PC-3 (cell line): ENCODE results near the gene MTMR8. TPM values are rescaled to one million over a fixed set of nuclear protein-coding genes. Genes with fewer than 3 reads are reported as not detected.

Experiments used
- ATAC-seq: fragments of 200-7000 bp; cut with Tn5 transposase; 2 replicates; pipeline ENCODE4 v1.9.1; 2020; ENCODE audit warnings: mild to moderate bottlenecking, moderate library complexity
- BruUV-seq: library from RNA; stranded (reverse); fragments of 400-500 nt; replicated peaks from 2 replicates; lab custom pipeline; 2021; lab: Mats Ljungman, UMichigan
- CTCF ChIA-PET: fragments of 300-600 bp; sonication (Branson Sonifier 250); formaldehyde crosslinking; loops from one replicate; lab custom pipeline; 2022; ENCODE audit warnings: antibody characterized with exemption; lab: Charles Lee
- POLR2A ChIA-PET: fragments of 300-600 bp; sonication (Branson Sonifier 250); formaldehyde crosslinking; loops from one replicate; lab custom pipeline; 2022; ENCODE audit warnings: antibody characterized with exemption; ENCODE audit not compliant: unreplicated experiment; lab: Charles Lee
- DNase-seq: peaks from one replicate; pipeline ENCODE4 v3.0.0-alpha.2; 2015
- H2AFZ ChIP-seq: fragments of 300-600 bp; sonication (generic); 2 replicates; pipeline ENCODE4 v1.6.0; 2016; ENCODE audit warnings: antibody characterized with exemption, low read length
- H3F3A ChIP-seq: fragments of 300-600 bp; sonication (generic); one replicate; pipeline ENCODE4 v1.6.0; 2017; ENCODE audit warnings: antibody characterized with exemption, low read length, control low read depth, mild to moderate bottlenecking; ENCODE audit not compliant: unreplicated experiment
- H3K27ac ChIP-seq: fragments of 300-600 bp; sonication (generic); 2 replicates; pipeline ENCODE4 v1.5.1; 2016; ENCODE audit warnings: mild to moderate bottlenecking, low read length
- H3K27me3 ChIP-seq: fragments of 300-600 bp; sonication (generic); 2 replicates; pipeline ENCODE4 v1.6.1; 2016; ENCODE audit warnings: low read length, mixed read lengths
- H3K36me3 ChIP-seq: fragments of 300-600 bp; sonication (generic); 2 replicates; pipeline ENCODE4 v1.6.1; 2016; ENCODE audit warnings: low read depth, mixed run types, low read length, mixed read lengths
- H3K4me1 ChIP-seq: fragments of 300-600 bp; sonication (generic); 2 replicates; pipeline ENCODE4 v1.5.1; 2016; ENCODE audit warnings: low read length; ENCODE audit not compliant: insufficient read depth
- H3K4me2 ChIP-seq: fragments of 300-600 bp; sonication (generic); 2 replicates; pipeline ENCODE4 v1.6.0; 2016; ENCODE audit warnings: low read length
- H3K4me3 ChIP-seq: fragments of 300-600 bp; sonication (generic); 2 replicates; pipeline ENCODE4 v1.5.1; 2016; ENCODE audit warnings: mild to moderate bottlenecking, low read length, mixed read lengths
- H3K79me2 ChIP-seq: fragments of 300-600 bp; sonication (generic); 2 replicates; pipeline ENCODE4 v1.6.1; 2017; ENCODE audit warnings: low read length, mixed read lengths
- H3K9ac ChIP-seq: fragments of 300-600 bp; sonication (generic); 2 replicates; pipeline ENCODE4 v1.6.0; 2016; ENCODE audit warnings: mild to moderate bottlenecking, low read length
- H3K9me2 ChIP-seq: fragments of 300-600 bp; sonication (generic); replicated peaks from 2 replicates; pipeline ENCODE4 v1.6.1; 2016; ENCODE audit warnings: mixed run types, low read length, mixed read lengths
- H3K9me3 ChIP-seq: fragments of 300-600 bp; sonication (generic); 2 replicates; pipeline ENCODE4 v1.6.1; 2016; ENCODE audit warnings: low read length, mixed read lengths
- H4K20me1 ChIP-seq: fragments of 300-600 bp; sonication (generic); 2 replicates; pipeline ENCODE4 v1.6.1; 2016; ENCODE audit warnings: low read length, mixed read lengths
- EZH2 ChIP-seq: fragments of 300-600 bp; sonication (generic); IDR thresholded peaks from one replicate; pipeline ENCODE4 v1.6.1; 2017; ENCODE audit warnings: antibody characterized with exemption, mild to moderate bottlenecking, low read length; ENCODE audit not compliant: unreplicated experiment
- EZH2phosphoT487 ChIP-seq: fragments of 300-600 bp; sonication (generic); IDR thresholded peaks from 2 replicates; pipeline ENCODE4 v1.6.1; 2018; ENCODE audit warnings: mild to moderate bottlenecking, antibody characterized with exemption, low read length, borderline replicate concordance
- intact Hi-C: fragments of 100-400 bp; cut with micrococcal nuclease; formaldehyde crosslinking; loops from 2 replicates; pipeline ENCODE4 v1.9.0; 2023
- total RNA-seq: library from RNA; depleted of rRNA; stranded (reverse); fragments of >200 nt; gene quantifications from 2 replicates; pipeline ENCODE4 v1.2.3, GENCODE V29; 2014
- TF ChIP-seq, protein P1 (sequence below): fragments of 300-600 bp; sonication (generic); conservative IDR thresholded peaks from 2 replicates; pipeline ENCODE4 v1.5.1; 2017; ENCODE audit warnings: antibody characterized with exemption, low read depth, mild to moderate bottlenecking, low read length

Gene MTMR8
- total RNA-seq, 1 experiment from 2014 or later: 0.87 TPM

DNA sequence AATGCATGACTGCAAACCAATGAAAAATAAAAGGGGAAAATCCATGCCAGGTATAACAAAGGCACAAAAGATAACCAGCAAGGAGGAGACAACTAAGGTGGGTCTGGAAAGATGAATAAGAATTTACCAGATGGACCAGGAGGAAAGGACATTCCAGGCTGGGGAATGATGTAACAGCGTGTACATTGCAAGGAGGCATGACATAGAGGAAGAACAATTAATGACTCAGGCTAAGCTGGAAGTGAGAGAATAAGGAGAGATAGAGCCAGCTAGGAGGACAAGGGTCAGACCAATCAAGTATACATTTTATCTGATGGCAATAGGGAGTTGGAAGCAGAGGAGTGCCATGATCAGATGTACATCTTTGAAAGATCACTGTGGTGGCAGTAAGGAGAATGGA, 57.0 kb downstream of the MTMR8 start:
- H3K9ac ChIP-seq: no peak overlapping the region
- no peak overlapping the region for H3K4me3 ChIP-seq
- TF ChIP-seq EZH2phosphoT487 (no peak), EZH2 (no peak)
- TF ChIP-seq, protein P1, sequence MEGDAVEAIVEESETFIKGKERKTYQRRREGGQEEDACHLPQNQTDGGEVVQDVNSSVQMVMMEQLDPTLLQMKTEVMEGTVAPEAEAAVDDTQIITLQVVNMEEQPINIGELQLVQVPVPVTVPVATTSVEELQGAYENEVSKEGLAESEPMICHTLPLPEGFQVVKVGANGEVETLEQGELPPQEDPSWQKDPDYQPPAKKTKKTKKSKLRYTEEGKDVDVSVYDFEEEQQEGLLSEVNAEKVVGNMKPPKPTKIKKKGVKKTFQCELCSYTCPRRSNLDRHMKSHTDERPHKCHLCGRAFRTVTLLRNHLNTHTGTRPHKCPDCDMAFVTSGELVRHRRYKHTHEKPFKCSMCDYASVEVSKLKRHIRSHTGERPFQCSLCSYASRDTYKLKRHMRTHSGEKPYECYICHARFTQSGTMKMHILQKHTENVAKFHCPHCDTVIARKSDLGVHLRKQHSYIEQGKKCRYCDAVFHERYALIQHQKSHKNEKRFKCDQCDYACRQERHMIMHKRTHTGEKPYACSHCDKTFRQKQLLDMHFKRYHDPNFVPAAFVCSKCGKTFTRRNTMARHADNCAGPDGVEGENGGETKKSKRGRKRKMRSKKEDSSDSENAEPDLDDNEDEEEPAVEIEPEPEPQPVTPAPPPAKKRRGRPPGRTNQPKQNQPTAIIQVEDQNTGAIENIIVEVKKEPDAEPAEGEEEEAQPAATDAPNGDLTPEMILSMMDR: no peak
- ChIA-PET POLR2A (no interaction called here), CTCF (no interaction called here)
- H3K27ac ChIP-seq: no peak overlapping the region
- H3K27me3 ChIP-seq: no peaks in the 10 kb centered on the region
- H3K79me2 ChIP-seq: no peaks in the 10 kb centered on the region
- no peaks in the 10 kb centered on the region for H3F3A ChIP-seq
- no peaks in the 10 kb centered on the region for H3K9me2 ChIP-seq
- no peak overlapping the region for H3K4me2 ChIP-seq
- H3K9me3 ChIP-seq: no peaks in the 10 kb centered on the region
- no peak overlapping the region for H2AFZ ChIP-seq
- H4K20me1 ChIP-seq: no peaks in the 10 kb centered on the region
- no peaks in the 10 kb centered on the region for H3K36me3 ChIP-seq
- peak; percentile 4 for DNase-seq
- BruUV-seq: no TSS peak
- H3K4me1 ChIP-seq: no peaks in the 10 kb centered on the region
- no peak; the same call in 1 of the 2 replicates for ATAC-seq
- intact Hi-C loops: no loop called here

DNA sequence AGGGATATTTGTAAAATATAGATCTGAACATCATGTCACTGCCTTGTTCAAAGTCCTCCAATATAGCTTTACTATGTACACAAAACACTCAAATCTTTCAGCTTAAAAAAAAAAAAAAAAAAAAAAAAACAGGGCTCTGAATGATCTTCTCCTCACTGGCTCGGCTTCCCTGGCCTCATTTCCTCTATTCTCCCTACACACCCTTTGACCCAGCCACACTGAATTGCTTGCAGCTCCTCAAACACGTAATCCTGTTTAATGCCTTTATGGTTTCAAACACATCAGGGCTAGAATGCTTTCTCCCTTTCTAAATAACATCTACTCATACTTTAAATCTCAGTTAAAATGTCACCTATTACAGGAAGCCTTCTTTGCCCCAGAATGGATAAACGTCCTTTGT, 60.8 kb downstream of the MTMR8 start:
- no TSS peak for BruUV-seq
- Histone ChIP-seq H3K27me3 (no peaks in the 10 kb centered on the region), H4K20me1 (no peaks in the 10 kb centered on the region), H3K27ac (no peak overlapping the region), H3K9ac (no peak overlapping the region), H3K79me2 (no peaks in the 10 kb centered on the region), H3K9me2 (no peaks in the 10 kb centered on the region), H3K9me3 (no peaks in the 10 kb centered on the region), H3K4me3 (no peak overlapping the region), H3K36me3 (no peaks in the 10 kb centered on the region), H3K4me1 (no peaks in the 10 kb centered on the region), H3F3A (no peaks in the 10 kb centered on the region), H3K4me2 (no peak overlapping the region), H2AFZ (no peak overlapping the region)
- no peak for DNase-seq
- no peak for ATAC-seq
- POLR2A ChIA-PET: no interaction called here
- no peak for TF ChIP-seq EZH2phosphoT487
- TF ChIP-seq, protein P1: no peak
- no peak for TF ChIP-seq EZH2
- intact Hi-C loops: no loop called here
- CTCF ChIA-PET: no interaction called here

DNA sequence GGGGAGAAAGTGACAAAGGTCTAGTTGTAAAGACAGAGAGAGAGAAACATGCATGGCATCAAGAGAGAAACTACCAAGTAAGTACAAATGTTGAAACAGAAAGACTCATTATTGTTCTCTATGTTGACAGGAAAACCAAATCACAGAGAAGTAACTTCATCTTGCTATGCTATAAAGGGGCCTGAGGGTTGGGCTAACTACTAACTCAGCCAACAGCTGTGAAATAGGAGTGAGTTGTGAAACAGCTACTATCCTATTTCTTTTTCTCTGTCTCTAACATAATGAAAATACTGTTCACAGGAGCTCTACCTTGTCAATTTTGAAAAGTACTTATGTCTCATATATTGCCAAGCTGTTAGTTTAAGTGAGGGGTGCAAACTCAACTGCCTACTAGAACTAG, 65.0 kb downstream of the MTMR8 start:
- H3K4me2 ChIP-seq: no peak overlapping the region
- H3K4me1 ChIP-seq: no peaks in the 10 kb centered on the region
- no peaks in the 10 kb centered on the region for H3K9me3 ChIP-seq
- H4K20me1 ChIP-seq: no peaks in the 10 kb centered on the region
- H3K9me2 ChIP-seq: no peaks in the 10 kb centered on the region
- BruUV-seq: no TSS peak
- H3F3A ChIP-seq: no peaks in the 10 kb centered on the region
- TF ChIP-seq, protein P1: no peak
- TF ChIP-seq EZH2phosphoT487 (no peak), EZH2 (no peak)
- H3K27me3 ChIP-seq: no peaks in the 10 kb centered on the region
- H3K27ac ChIP-seq: no peak overlapping the region
- POLR2A ChIA-PET: no interaction called here
- no peaks in the 10 kb centered on the region for H3K79me2 ChIP-seq
- H3K4me3 ChIP-seq: no peak overlapping the region
- no peaks in the 10 kb centered on the region for H3K36me3 ChIP-seq
- intact Hi-C loops: no loop called here
- ATAC-seq (no peak), DNase-seq (no peak)
- no peak overlapping the region for H3K9ac ChIP-seq
- CTCF ChIA-PET: no interaction called here
- no peak overlapping the region for H2AFZ ChIP-seq
